ENCODE measurements around the gene BUD13.

The BUD13 gene

GRCh38 chr11:116731821-116732220, 41.0 kb downstream of the BUD13 start:
- Histone ChIP-seq H3K4me1 (ENCODE audit: control insufficient read depth, insufficient read depth, low read length) (peaks cover 39% of the 10 kb centered on the region), H3K9me3 (ENCODE audit: control insufficient read depth, low read length) (no peaks in the 10 kb centered on the region), H3K27ac (ENCODE audit: insufficient read depth, low read depth, low read length, poor library complexity, severe bottlenecking) (no peak overlapping the region), H3K27me3 (ENCODE audit: control insufficient read depth, insufficient read depth, low read length, poor library complexity, severe bottlenecking) (no peaks in the 10 kb centered on the region), H3K4me3 (ENCODE audit: insufficient read depth, low read depth, low read length) (no peak overlapping the region), H3K36me3 (ENCODE audit: control insufficient read depth, insufficient read depth, low read length) (no peaks in the 10 kb centered on the region)
- WGBS, 2 experiments = 88 to 89% methylated on average over 2 of the region's 2 CpGs

- Histone ChIP-seq H3K27me3 (ENCODE audit: control insufficient read depth, insufficient read depth, low read length, poor library complexity, severe bottlenecking) (no peaks in the 10 kb centered on the region), H3K4me1 (ENCODE audit: control insufficient read depth, insufficient read depth, low read length) (peaks cover 42% of the 10 kb centered on the region), H3K9me3 (ENCODE audit: control insufficient read depth, low read length) (no peaks in the 10 kb centered on the region), H3K27ac (ENCODE audit: insufficient read depth, low read depth, low read length, poor library complexity, severe bottlenecking) (no peak overlapping the region), H3K4me3 (ENCODE audit: insufficient read depth, low read depth, low read length) (no peak overlapping the region), H3K36me3 (ENCODE audit: control insufficient read depth, insufficient read depth, low read length) (no peaks in the 10 kb centered on the region)
- 20 to 27% methylated on average over 11 of the region's 11 CpGs for WGBS, 2 experiments
Observed at GRCh38 chr11:116731097-116731761, 41.6 kb downstream of the BUD13 start.

GRCh38 chr11:116730601-116731000, 42.2 kb downstream of the BUD13 start:
- no peaks in the 10 kb centered on the region for H3K9me3 ChIP-seq (ENCODE audit: control insufficient read depth, low read length)
- peaks cover 47% of the 10 kb centered on the region for H3K4me1 ChIP-seq (ENCODE audit: control insufficient read depth, insufficient read depth, low read length)
- H3K27me3 ChIP-seq (ENCODE audit: control insufficient read depth, insufficient read depth, low read length, poor library complexity, severe bottlenecking) = no peaks in the 10 kb centered on the region
- no peaks in the 10 kb centered on the region for H3K36me3 ChIP-seq (ENCODE audit: control insufficient read depth, insufficient read depth, low read length)
- 91 to 95% methylated on average over 5 to 6 of the region's 6 CpGs for WGBS, 2 experiments
- no peak overlapping the region for H3K27ac ChIP-seq (ENCODE audit: insufficient read depth, low read depth, low read length, poor library complexity, severe bottlenecking)
- H3K4me3 ChIP-seq (ENCODE audit: insufficient read depth, low read depth, low read length) = no peak overlapping the region

GRCh38 chr11:116730241-116730561, 42.6 kb downstream of the BUD13 start:
- Histone ChIP-seq H3K27ac (ENCODE audit: insufficient read depth, low read depth, low read length, poor library complexity, severe bottlenecking) (no peak overlapping the region), H3K9me3 (ENCODE audit: control insufficient read depth, low read length) (no peaks in the 10 kb centered on the region), H3K4me1 (ENCODE audit: control insufficient read depth, insufficient read depth, low read length) (peaks cover 47% of the 10 kb centered on the region), H3K4me3 (ENCODE audit: insufficient read depth, low read depth, low read length) (no peak overlapping the region), H3K27me3 (ENCODE audit: control insufficient read depth, insufficient read depth, low read length, poor library complexity, severe bottlenecking) (no peaks in the 10 kb centered on the region), H3K36me3 (ENCODE audit: control insufficient read depth, insufficient read depth, low read length) (no peaks in the 10 kb centered on the region)
- 92 to 97% methylated on average over 10 of the region's 10 CpGs for WGBS, 2 experiments

GRCh38 chr11:116729501-116730240, 43.1 kb downstream of the BUD13 start:
- H3K27me3 ChIP-seq (ENCODE audit: control insufficient read depth, insufficient read depth, low read length, poor library complexity, severe bottlenecking) = no peaks in the 10 kb centered on the region
- no peaks in the 10 kb centered on the region for H3K36me3 ChIP-seq (ENCODE audit: control insufficient read depth, insufficient read depth, low read length)
- WGBS, 2 experiments = 93 to 94% methylated on average over 8 of the region's 8 CpGs

DNA sequence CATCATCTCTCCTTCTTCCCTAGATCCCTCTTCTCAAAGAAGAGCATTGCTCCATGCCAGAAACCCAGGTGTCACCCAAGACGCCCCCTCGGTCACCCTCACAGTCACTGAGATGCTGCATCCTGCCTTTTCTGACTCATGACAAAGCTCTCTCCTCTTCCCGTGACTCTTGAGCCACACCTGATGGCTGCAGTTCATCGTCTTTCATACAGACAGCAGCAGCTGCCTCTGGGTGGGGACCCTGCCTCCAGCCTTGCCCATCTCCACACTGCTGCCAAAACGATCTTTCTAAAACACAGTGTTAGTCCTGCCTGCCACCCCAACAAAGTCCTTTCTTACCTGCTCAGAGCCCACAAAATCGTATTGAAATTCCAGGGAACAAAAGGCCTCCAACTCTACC, 44.8 kb downstream of the BUD13 start:
- H3K27me3 ChIP-seq (ENCODE audit: control insufficient read depth, insufficient read depth, low read length, poor library complexity, severe bottlenecking) = no peaks in the 10 kb centered on the region
- no peak overlapping the region for H3K4me3 ChIP-seq (ENCODE audit: insufficient read depth, low read depth, low read length)
- no peaks in the 10 kb centered on the region for H3K9me3 ChIP-seq (ENCODE audit: control insufficient read depth, low read length)
- WGBS, 2 experiments = 88 to 91% methylated on average over 6 of the region's 6 CpGs
- peaks cover 42% of the 10 kb centered on the region for H3K4me1 ChIP-seq (ENCODE audit: control insufficient read depth, insufficient read depth, low read length)
- H3K27ac ChIP-seq (ENCODE audit: insufficient read depth, low read depth, low read length, poor library complexity, severe bottlenecking) = no peak overlapping the region
- no peaks in the 10 kb centered on the region for H3K36me3 ChIP-seq (ENCODE audit: control insufficient read depth, insufficient read depth, low read length)

More at GRCh38 chr11:116729501-116730240, 43.1 kb downstream of the BUD13 start:
- Histone ChIP-seq H3K27ac (ENCODE audit: insufficient read depth, low read depth, low read length, poor library complexity, severe bottlenecking) (no peak overlapping the region), H3K9me3 (ENCODE audit: control insufficient read depth, low read length) (no peaks in the 10 kb centered on the region), H3K4me3 (ENCODE audit: insufficient read depth, low read depth, low read length) (no peak overlapping the region), H3K4me1 (ENCODE audit: control insufficient read depth, insufficient read depth, low read length) (peaks cover 47% of the 10 kb centered on the region)

- no peaks in the 10 kb centered on the region for H3K9me3 ChIP-seq (ENCODE audit: control insufficient read depth, low read length)
- H3K4me3 ChIP-seq (ENCODE audit: insufficient read depth, low read depth, low read length) = no peak overlapping the region
- peaks cover 22% of the 10 kb centered on the region for H3K4me1 ChIP-seq (ENCODE audit: control insufficient read depth, insufficient read depth, low read length)
- H3K27me3 ChIP-seq (ENCODE audit: control insufficient read depth, insufficient read depth, low read length, poor library complexity, severe bottlenecking) = no peaks in the 10 kb centered on the region
- 77% methylated on average over 17 to 19 of the region's 19 CpGs for WGBS, 2 experiments
- H3K36me3 ChIP-seq (ENCODE audit: control insufficient read depth, insufficient read depth, low read length) = no peaks in the 10 kb centered on the region
- no peak overlapping the region for H3K27ac ChIP-seq (ENCODE audit: insufficient read depth, low read depth, low read length, poor library complexity, severe bottlenecking)
Observed at GRCh38 chr11:116725434-116726221, 47.2 kb downstream of the BUD13 start.

DNA sequence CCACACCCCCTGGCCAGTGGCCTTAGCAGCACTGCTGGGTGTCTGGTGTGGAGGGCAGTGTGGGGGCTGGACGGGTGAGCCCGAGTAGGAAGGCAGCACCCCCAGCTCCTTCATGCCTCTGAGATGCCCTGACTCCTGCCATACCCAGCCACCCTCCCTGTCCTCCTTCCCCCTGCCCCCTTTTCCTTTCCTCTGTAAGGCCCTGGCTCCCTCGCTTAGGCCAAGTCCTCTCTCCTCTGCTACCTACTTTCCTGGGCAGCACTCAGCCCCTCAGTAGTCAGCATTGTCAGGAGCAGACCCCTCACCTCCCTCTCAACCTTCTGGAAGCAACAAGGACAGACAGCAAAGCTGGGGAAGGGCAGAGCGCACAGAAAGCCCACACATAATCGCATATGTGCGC, 48.0 kb downstream of the BUD13 start:
- Histone ChIP-seq H3K36me3 (ENCODE audit: control insufficient read depth, insufficient read depth, low read length) (no peaks in the 10 kb centered on the region), H3K27ac (ENCODE audit: insufficient read depth, low read depth, low read length, poor library complexity, severe bottlenecking) (no peak overlapping the region), H3K27me3 (ENCODE audit: control insufficient read depth, insufficient read depth, low read length, poor library complexity, severe bottlenecking) (no peaks in the 10 kb centered on the region), H3K9me3 (ENCODE audit: control insufficient read depth, low read length) (no peaks in the 10 kb centered on the region), H3K4me1 (ENCODE audit: control insufficient read depth, insufficient read depth, low read length) (peaks cover 14% of the 10 kb centered on the region), H3K4me3 (ENCODE audit: insufficient read depth, low read depth, low read length) (no peak overlapping the region)
- 92% methylated on average over 6 of the region's 6 CpGs for WGBS, 2 experiments

GRCh38 chr11:116723511-116723910, 49.3 kb downstream of the BUD13 start:
- peaks cover 11% of the 10 kb centered on the region for H3K4me1 ChIP-seq (ENCODE audit: control insufficient read depth, insufficient read depth, low read length)
- H3K27me3 ChIP-seq (ENCODE audit: control insufficient read depth, insufficient read depth, low read length, poor library complexity, severe bottlenecking) = no peaks in the 10 kb centered on the region
- H3K36me3 ChIP-seq (ENCODE audit: control insufficient read depth, insufficient read depth, low read length) = no peaks in the 10 kb centered on the region
- 87 to 90% methylated on average over 7 of the region's 7 CpGs for WGBS, 2 experiments
- H3K9me3 ChIP-seq (ENCODE audit: control insufficient read depth, low read length) = no peaks in the 10 kb centered on the region
- H3K27ac ChIP-seq (ENCODE audit: insufficient read depth, low read depth, low read length, poor library complexity, severe bottlenecking) = no peak overlapping the region
- H3K4me3 ChIP-seq (ENCODE audit: insufficient read depth, low read depth, low read length) = no peak overlapping the region

- 92 to 97% methylated on average over 4 of the region's 4 CpGs for WGBS, 2 experiments
- H3K9me3 ChIP-seq (ENCODE audit: control insufficient read depth, low read length) = no peaks in the 10 kb centered on the region
- H3K27me3 ChIP-seq (ENCODE audit: control insufficient read depth, insufficient read depth, low read length, poor library complexity, severe bottlenecking) = no peaks in the 10 kb centered on the region
- H3K4me3 ChIP-seq (ENCODE audit: insufficient read depth, low read depth, low read length) = no peak overlapping the region
- no peak overlapping the region for H3K27ac ChIP-seq (ENCODE audit: insufficient read depth, low read depth, low read length, poor library complexity, severe bottlenecking)
- H3K4me1 ChIP-seq (ENCODE audit: control insufficient read depth, insufficient read depth, low read length) = peaks cover 11% of the 10 kb centered on the region
- H3K36me3 ChIP-seq (ENCODE audit: control insufficient read depth, insufficient read depth, low read length) = no peaks in the 10 kb centered on the region
Observed at GRCh38 chr11:116721988-116722387, 50.8 kb downstream of the BUD13 start.
